Umbilical cord (tissue), 2 donors: ENCODE results near the gene ADGRG3. TPM values are rescaled to one million over a fixed set of nuclear protein-coding genes. Genes with fewer than 3 reads are reported as not detected.
A peak's percentile ranks its signal among the peaks of the same experiment; 100 is the strongest.

Experiments
- DNase-seq: peaks from one replicate; pipeline ENCODE4 v3.0.0-alpha.2; 2015; ENCODE audit warnings: low spot score
- total RNA-seq: library from RNA; depleted of rRNA; stranded (reverse); fragments of >200 nt; gene quantifications from one replicate; pipeline ENCODE4 v1.2.3, GENCODE V29; 2014; ENCODE audit warnings: low replicate concordance; ENCODE audit not compliant: insufficient read depth

ADGRG3 gene
- total RNA-seq, 1 donor from 2014 or later = not detected

DNA sequence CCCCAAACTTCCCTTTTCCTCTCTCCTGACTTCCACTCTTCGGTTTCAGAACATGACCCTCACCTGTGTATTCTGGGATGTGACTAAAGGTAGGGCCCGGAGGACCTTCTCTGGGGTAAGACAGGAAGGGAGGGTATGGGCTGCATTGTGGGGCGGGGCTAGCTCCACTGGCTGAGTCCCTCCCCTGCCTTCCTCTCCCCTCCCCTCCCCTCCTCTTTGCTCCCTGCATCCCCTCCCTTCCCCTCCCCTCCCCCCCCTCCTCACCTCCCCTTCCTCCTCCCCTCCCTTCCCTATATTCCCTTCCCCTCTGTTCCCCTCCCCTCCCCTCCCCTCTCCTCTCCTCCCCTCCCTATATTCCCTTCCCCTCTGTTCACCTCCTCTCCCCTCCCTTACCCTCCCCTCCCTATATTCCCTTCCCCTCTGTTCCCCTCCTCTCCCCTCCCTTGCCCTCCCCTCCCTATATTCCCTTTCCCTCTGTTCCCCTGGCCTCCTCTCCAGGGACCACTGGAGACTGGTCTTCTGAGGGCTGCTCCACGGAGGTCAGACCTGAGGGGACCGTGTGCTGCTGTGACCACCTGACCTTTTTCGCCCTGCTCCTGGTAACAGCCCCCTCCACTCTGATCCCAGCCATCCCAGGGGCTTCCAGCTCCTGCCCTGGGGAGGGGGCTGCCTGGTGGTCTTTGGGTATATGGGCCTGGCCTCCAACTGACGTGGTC is 11.8 kb downstream of the ADGRG3 start:
- no peak for DNase-seq

DNA sequence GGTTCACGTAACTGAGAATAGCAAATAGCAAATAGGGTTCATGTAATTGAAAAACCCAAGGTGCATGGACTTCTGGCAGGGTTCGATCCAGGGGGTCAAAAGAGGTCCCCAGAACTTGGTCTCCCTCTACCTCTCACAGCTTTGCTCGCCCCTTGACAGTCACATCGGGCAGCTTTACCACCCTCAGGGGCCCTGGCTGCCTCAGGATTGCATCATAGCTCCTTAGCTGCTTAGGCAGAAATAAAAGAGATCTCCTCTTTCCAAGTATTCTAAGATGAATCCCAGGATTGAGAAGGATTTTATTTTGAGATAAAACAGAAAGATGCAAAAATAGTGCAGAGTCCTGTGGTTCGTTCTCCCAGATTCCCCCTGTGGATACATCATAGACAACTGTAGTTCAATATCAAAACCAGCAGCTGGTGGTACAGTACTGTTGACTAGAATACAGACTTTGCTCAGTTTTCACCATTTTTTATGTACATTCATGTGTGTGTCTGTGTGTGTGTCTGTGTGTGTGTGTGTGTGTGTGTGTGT is 12.8 kb downstream of the ADGRG3 start:
- peak; percentile 98 for DNase-seq

DNA sequence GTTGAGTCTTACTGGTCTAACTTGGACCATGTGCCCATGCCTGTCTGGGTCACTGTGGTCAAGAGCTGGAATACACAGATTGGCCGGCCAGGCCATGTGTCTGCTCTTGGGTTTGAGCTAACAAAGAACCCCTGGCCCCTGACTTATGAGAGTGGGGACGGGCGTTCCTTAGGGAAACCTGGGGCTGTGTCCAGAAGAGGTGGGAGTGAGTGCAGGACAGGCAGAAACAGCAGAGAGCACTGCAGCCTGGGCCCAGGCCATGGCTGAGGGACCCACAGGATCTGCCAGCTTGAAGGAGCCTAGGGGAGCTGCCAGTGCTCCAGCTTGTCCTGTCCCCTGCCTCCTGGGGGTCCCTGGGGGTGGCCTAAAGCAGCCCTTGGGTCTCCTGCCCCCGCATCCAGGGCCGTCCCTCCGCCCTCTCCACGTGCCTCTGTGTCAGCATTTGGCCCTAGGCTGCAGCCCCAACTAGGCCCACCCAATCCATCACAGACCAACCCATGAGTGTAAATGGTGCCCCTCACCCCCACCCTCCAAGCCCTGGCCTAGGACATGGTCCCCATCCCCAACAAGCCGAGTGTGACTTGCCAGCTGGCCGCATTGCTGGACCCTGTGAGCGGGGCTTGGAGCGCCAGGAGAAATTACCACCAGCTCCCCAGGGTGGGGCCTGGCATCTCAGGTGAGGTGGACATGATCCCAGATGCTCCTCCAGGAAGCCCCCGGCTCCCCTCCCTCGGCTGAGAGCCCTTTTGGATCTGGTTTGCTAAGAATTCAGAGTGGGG is 14.0 kb downstream of the ADGRG3 start:
- no peak for DNase-seq

DNA sequence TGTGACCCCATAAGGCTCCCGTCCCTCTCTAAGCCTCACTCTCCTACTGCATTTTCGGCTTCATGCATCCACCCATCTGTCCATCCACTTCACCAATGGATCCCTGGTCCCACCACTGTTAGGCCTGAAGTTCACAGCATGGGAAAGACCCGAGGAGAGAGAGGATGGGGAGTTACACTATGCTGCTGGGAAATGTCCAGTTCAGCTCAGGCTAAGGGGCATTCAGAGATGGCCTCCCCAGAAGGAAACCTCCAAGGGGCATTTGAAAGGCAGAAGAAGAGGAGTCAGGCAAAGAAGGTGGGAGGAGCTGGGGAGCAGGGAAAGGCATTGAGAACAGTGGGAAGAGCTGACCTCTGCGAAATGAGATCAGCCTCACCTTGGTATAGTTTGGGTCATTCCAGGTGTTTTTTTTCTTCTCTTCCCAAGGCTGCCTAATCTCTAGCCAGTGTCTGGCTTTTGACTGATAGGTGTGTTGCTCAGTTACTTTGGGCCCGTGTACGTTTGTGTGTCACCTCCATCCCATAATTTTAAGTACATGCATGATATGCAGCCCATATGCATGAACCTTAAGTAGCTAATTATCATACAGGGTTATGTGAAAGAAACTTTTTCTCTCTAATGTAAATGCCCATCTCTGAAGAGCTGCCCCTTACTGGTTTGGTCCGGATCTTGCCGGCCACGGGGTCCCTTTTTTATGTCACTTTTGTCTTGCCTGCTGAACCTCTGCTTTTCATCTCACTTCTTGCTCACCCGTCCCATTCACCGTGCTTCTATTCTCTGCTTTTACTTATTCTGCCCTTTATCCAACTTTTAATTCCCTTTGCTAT is 14.9 kb downstream of the ADGRG3 start:
- DNase-seq = no peak

DNA sequence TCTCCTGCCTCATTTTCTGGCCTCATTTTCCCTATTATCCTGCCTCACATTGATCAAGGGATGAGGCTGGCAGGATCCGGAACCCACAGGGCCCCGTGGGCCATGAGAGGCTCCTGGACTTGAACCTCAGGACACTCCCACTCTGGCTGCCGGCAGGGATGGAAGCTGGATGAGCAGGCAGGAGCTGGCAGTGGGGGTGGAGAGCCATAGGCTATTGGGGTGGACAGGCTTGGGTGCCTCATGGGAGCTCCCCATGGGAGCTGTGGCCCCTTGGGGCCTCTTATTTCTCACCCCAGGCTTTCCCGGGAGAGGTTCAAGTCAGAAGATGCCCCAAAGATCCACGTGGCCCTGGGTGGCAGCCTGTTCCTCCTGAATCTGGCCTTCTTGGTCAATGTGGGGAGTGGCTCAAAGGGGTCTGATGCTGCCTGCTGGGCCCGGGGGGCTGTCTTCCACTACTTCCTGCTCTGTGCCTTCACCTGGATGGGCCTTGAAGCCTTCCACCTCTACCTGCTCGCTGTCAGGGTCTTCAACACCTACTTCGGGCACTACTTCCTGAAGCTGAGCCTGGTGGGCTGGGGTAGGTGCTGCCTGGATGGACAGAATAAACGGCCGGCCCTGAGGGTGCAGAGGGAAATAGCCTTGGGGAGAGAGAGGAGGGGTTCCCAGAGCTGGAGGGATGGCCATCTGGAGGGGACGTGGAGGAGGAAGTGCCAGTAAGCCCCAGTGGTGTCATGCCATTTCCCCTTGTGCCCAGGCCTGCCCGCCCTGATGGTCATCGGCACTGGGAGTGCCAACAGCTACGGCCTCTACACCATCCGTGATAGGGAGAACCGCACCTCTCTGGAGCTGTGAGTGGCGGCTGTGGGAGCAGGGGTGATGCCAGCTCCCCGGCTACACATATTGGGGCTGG is 15.8 kb downstream of the ADGRG3 start:
- no peak for DNase-seq

DNA sequence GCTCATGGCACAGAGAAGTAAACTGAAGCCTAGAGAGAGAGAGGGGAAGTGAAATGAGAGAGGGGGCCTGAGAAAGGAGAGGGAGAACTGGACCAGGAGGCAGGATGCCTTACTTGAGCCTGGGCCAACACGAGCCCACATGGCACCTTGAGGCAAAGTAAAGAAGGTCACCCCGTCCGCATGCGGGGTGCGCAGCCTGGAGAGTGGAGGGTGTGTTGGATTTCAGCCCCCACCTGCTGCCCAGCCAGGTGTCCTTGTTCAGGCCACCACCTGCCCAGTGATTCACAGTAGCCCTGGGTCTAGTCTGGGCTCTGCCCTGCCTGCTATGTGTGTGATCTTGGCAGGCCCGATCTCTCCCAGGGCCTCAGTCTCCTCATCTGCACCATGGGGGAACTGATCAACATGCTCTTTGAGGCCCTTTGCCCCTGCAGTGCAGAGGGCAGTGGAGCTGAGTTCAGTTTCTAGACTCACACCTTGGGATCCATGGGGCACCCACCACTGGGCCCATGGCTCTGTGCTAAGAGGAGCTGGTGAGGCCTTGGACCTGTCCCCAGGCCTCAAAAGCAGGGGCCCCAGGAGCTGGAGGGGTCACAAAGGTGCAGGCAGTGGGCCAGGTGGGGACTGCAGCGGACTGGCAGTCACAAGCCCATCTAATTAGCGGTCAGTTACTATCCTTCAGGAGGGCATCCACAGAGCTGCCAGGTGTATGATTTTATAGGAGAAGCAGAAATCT is 16.7 kb downstream of the ADGRG3 start:
- DNase-seq = no peak

DNA sequence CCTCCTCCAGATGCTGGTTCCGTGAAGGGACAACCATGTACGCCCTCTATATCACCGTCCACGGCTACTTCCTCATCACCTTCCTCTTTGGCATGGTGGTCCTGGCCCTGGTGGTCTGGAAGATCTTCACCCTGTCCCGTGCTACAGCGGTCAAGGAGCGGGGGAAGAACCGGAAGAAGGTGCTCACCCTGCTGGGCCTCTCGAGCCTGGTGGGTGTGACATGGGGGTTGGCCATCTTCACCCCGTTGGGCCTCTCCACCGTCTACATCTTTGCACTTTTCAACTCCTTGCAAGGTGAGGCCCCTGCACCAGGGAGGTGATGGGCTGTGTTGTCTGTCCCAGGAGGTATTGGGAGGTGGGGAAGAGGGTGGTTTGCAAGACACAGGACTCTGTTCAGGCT is 17.5 kb downstream of the ADGRG3 start:
- DNase-seq = no peak

DNA sequence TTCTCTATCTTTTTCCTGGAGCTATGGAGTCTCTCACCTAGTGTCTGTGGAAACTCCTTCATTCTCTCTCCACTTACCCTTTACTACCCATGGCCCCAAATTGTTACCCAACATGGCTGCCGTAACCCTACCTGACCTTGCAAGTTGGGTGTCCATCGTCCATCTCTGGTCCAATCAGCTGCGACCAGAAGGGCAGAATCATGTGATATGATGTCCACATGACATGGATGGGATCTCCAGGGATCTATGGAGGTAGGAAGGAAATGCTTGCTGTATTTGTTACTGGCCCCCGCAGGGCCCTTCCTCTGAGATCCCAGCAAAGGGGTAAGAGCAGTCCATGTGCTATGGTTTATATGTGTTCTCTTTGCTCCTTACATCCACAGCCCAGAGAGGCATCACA is 18.5 kb downstream of the ADGRG3 start:
- DNase-seq = no peak

DNA sequence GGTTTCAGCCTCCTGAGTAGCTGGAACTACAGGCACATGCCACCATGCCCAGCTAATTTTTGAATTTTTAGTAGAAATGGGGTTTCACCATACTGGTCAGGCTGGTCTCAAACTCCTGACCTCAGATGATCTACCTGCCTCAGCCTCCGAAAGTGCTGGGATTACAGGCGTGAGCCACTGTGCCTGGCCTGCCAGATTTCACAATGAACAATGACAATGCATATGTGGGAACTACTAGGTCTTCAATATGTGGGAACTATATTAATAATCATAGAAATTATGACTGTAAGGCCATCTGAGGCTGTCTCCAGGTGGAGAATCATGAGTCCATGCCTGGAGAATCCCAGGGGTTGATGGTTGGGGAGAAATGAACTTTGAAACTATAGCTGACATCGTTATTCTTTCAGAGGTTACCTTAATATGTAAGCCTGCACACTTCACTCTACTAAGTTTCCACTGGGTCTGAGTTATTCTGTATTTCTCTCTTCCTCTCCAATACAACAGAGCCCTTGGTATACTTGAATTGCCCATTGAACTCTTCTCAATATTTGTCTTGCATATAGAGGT is 19.3 kb downstream of the ADGRG3 start:
- DNase-seq = no peak

DNA sequence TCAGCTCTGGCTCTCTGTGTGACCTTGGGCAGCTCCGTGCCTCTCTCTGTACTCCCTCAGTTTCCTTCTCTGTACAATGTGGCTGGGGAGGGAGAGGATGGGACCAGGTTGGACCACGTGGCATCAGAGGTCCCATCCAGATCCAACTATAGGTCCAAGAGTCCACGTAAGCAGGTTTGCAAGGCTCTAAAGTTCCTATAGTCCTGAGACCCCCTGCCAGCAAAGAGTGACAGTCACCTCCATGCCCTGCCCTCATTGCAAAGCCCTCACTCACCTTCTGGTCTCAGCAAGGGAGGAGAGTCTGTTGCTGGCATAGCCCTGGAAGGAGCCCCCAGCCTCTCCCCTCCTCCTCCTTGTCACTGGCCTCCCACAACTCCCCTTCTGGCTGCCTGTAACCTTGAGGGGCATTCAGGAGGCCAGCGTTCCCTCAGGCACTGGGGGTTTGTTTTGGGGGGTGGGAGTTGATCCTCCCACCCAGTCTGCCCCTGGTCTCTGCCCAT is 20.4 kb downstream of the ADGRG3 start:
- DNase-seq = no peak

DNA sequence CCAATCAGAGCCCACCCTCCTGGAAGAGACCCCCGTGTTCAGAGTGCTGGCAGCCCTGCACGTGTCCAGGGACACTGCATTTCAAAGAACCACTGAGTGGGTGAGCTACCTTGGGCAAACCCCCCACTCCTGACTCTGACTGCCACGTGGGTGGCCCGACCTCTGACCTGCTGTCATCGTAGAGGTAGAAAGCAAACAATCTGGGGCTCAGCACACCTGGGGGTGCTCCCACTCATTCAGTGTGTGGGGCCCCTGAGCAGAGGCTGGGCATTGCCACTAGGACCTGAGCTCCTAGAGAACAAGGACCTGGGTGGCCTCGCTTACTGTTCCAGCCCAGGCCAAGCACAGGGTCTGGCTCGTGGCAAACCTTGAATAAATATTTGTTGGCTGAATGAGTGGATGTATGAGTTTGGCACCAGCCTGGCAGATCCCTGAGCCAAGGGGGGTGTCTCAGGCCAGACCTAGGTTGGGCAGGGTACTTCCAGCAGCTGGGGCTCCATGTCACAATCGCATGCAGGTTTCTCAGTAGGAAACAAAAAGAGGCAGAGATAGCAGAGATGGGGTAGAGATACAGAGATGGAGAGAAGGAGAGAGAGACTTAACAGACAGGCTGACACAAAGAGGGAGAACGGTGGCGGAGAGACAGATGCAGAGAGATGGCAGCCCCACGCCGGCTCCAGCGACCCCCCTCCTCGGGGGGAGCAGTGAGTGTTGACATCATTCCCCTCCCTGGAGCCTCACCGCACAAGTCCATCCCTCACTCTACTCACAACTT is 21.1 kb downstream of the ADGRG3 start:
- DNase-seq = no peak

DNA sequence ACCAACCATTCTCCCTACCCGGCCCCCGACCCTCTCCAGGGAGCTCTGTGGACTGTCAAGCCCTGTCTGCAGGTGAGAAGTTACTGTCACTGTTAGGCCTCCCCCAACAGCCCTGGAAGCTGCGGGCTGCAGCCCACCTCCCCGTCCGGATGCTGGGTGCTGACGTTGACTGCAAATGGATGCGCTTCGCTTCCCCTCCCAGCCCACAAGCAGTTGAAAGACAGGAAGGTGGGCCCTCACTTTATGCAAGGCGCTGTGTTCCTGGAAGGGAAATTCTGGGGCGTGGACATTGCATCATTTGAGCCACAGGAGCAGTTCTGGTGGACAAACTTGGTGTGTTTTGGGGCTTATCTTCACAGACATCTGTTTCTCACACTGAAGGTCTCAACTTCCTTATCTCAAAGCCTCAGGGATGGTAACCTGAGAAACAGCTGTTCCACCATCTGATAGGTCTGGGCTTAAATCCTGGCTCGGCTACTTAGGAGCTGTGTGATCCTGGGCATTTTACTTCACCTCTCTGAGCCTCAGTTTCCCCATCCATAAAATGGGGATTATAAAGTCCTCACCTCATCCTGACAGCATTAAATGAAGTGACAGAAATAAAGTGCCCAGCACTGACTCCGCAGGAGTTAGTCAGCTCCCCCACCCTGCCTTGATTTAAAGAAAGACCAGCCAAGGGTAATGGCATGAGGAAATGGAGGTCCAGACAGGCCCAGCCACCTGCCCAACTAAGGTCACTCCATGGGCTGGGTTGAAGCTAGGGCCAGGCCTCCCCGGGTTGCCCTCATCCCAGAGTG is 21.9 kb downstream of the ADGRG3 start:
- DNase-seq = peak; percentile 76

DNA sequence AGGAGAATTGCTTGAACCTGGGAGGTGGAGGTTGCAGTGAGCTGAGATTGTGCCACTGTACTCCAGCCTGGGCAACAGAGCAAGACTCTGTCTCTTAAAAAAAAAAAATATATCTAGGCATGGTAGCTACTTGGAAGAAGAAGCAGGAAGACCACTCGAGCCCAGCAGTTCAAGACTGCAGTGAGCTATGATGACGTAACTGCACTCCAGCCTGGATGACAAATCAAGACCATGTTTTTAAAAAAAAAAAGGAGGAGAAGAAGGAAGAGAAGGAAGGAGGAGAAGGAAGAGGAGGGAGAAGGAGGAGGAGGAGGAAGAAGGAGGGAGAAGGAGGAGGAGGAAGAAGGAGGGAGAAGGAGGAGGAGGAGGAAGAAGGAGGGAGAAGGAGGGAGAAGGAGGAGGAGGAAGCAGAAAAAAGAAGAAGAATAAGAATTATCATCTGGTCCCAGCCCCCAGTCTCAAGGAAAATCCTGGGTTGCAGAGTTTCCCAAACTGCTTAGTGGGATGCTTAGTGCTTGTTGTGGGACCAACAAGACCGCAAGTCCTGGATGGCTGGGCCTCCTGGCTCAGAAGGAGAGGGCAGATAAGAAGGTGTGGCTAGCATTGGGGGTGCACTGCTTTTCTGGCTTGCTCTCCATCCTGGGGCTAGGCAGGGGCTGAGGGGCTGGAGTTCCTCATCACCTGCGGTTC is 22.8 kb downstream of the ADGRG3 start:
- DNase-seq = no peak

DNA sequence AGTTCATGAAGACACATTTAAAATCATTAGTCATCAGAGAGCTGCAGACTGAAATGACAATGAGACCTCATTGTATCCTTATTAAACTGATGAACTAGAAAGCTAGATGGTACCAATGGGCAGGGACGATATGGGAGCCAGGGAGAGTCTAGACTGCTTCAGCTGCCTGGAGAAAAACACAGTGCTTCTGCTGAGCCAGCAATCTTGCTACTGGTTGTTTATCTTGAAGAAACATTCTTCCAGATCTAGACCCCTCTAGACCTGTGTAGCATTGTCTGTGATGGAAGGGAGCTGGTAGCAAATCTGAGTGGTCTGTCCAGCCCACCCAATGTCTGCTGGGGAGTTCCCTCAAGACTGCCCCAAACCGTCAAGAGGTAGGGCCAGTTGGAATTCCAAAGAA is 24.5 kb downstream of the ADGRG3 start:
- no peak for DNase-seq

DNA sequence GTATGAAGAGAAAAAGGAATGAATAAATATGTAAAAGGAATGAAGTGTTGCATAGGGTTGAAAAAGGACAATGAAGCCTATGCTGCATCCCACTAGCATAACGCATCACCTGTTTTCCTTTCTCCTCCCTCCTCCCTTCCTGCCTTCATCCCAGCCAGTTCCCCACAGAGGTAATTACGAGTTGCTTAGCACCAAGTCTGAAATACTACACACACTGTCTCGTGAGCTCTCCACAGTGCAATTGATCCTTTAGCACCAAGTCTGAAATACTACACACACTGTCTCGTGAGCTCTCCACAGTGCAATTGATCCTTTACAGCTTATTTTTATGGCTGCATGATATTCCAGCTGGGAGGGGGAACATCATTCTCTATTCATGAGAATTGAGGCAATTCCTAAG is 25.4 kb downstream of the ADGRG3 start:
- DNase-seq = no peak

DNA sequence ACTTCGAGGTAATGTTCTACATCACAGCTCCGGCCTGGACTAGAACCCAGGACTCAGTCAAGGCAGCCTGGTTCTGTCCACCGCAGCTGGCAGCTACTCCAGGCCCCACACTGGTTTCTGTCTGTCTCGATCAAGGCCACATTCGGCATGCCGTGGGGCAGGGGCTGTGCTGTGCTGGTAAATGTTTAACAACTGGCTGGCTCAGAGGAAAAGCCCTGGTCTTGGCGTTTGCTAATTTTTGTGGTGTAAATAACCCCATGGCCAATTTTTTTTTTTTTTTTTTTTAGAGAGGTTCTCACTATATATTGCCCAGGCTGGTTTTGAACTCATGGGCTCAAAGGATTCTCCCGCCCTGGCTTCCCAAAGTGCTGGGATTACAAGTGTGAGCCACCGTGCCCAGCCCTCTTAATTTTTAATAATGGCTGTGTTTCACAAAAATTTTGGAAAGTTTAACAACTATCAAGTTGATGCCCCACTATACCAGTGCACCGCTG is 26.2 kb downstream of the ADGRG3 start:
- DNase-seq = no peak
